Astrocyte (in vitro differentiated cells and primary cell): ENCODE data around the gene ROR2. TPM values are rescaled to one million over a fixed set of nuclear protein-coding genes. Genes with fewer than 3 reads are reported as not detected.

Source experiments
- DNase-seq: peaks from one replicate; pipeline ENCODE4 v3.0.0-alpha.2; 2010; ENCODE audit warnings: low read depth
- FAIRE-seq: peaks from 2 replicates; lab custom pipeline; 2011; peaks lifted over from hg19 to GRCh38; lab: Jason Lieb, UNC
- H2AFZ ChIP-seq: 2 replicates; pipeline ENCODE4 v1.6.0; 2012; ENCODE audit warnings: low read depth, low read length, inconsistent platforms
- H3K27ac ChIP-seq: 2 replicates; pipeline ENCODE4 v1.5.1; 2011; ENCODE audit warnings: low read depth, low read length, inconsistent platforms
- H3K27me3 ChIP-seq: 2 replicates; pipeline ENCODE4 v1.6.0; 2011; ENCODE audit warnings: low read length, inconsistent platforms; ENCODE audit not compliant: insufficient read depth
- H3K36me3 ChIP-seq: 2 replicates; pipeline ENCODE4 v1.5.1; 2011; ENCODE audit warnings: low read length, inconsistent platforms; ENCODE audit not compliant: insufficient read depth
- H3K4me1 ChIP-seq: 2 replicates; pipeline ENCODE4 v1.5.1; 2011; ENCODE audit warnings: low read length, inconsistent platforms; ENCODE audit not compliant: insufficient read depth
- H3K4me2 ChIP-seq: 2 replicates; pipeline ENCODE4 v1.6.0; 2012; ENCODE audit warnings: low read length, inconsistent platforms
- H3K4me3 ChIP-seq: 2 replicates; pipeline ENCODE4 v1.5.1; 2011; ENCODE audit warnings: low read depth, mild to moderate bottlenecking, low read length, inconsistent platforms; ENCODE audit not compliant: insufficient read depth
- H3K79me2 ChIP-seq: 2 replicates; pipeline ENCODE4 v1.6.0; 2012; ENCODE audit warnings: mild to moderate bottlenecking, low read length, inconsistent platforms; ENCODE audit not compliant: insufficient read depth
- H3K9ac ChIP-seq: 2 replicates; pipeline ENCODE4 v1.6.0; 2012; ENCODE audit warnings: mild to moderate bottlenecking, low read length, inconsistent platforms
- H3K9me3 ChIP-seq: 2 replicates; pipeline ENCODE4 v1.5.1; 2012; ENCODE audit warnings: low read depth, mild to moderate bottlenecking, low read length, inconsistent platforms; ENCODE audit not compliant: insufficient read depth
- H4K20me1 ChIP-seq: 2 replicates; pipeline ENCODE4 v1.6.0; 2012; ENCODE audit warnings: low read length, inconsistent platforms; ENCODE audit not compliant: insufficient read depth
- H3K27ac Mint-ChIP-seq: one replicate; pipeline ENCODE4 v1.8.0; 2021; ENCODE audit warnings: mild to moderate bottlenecking, mixed read lengths; ENCODE audit not compliant: unreplicated experiment
- H3K27me3 Mint-ChIP-seq: one replicate; pipeline ENCODE4 v1.8.0; 2021; ENCODE audit warnings: low read depth, mixed read lengths; ENCODE audit not compliant: unreplicated experiment
- H3K36me3 Mint-ChIP-seq: one replicate; pipeline ENCODE4 v1.8.0; 2021; ENCODE audit warnings: low read depth, mixed read lengths; ENCODE audit not compliant: unreplicated experiment
- H3K4me1 Mint-ChIP-seq: one replicate; pipeline ENCODE4 v1.8.0; 2021; ENCODE audit warnings: low read depth, mixed read lengths; ENCODE audit not compliant: unreplicated experiment
- H3K4me3 Mint-ChIP-seq: one replicate; pipeline ENCODE4 v1.8.0; 2021; ENCODE audit warnings: mild to moderate bottlenecking, moderate library complexity, mixed read lengths; ENCODE audit not compliant: unreplicated experiment
- H3K9me3 Mint-ChIP-seq: one replicate; pipeline ENCODE4 v1.8.0; 2021; ENCODE audit warnings: mild to moderate bottlenecking, mixed read lengths; ENCODE audit not compliant: unreplicated experiment
- CTCF ChIP-seq: IDR thresholded peaks from 2 replicates; pipeline ENCODE4 v1.5.1; 2011; ENCODE audit warnings: low read depth, mild to moderate bottlenecking, inconsistent platforms, low read length, moderate library complexity; ENCODE audit not compliant: insufficient read depth
- EZH2 ChIP-seq: IDR thresholded peaks from 2 replicates; pipeline ENCODE4 v1.6.1; 2012; ENCODE audit warnings: mild to moderate bottlenecking, low read length, inconsistent platforms; ENCODE audit not compliant: insufficient read depth
- total RNA-seq: library from RNA; stranded (reverse); gene quantifications from 2 replicates; pipeline ENCODE4 v1.2.1, GENCODE V29; 2021

The ROR2 gene
- total RNA-seq, 1 donor from 2014 or later, result 4.9 TPM

DNA sequence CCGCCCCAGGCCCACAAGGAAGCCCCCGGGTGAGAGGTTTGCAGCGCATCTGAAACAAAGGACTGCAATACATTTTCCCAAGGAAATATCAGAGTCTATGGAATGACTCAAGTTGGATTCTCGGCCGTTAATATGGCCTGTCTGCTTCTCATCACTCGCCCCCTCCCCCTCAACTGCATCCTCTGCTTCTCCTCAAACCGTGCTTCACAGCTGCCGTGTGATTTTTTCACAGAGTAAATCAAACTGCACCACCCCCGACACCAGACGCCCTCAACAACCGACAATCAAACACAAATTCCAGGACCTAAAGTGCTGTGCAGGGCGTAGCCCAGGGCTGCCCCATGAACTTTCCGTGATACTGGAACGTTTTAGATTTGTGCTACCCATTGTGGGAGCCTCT is 176.9 kb downstream of the ROR2 start:
- H3K27ac Mint-ChIP-seq, result no peak overlapping the region
- no peak for DNase-seq
- H3K79me2 ChIP-seq, result no peaks in the 10 kb centered on the region
- no peaks in the 10 kb centered on the region for H3K9me3 ChIP-seq
- H4K20me1 ChIP-seq, result no peaks in the 10 kb centered on the region
- no peak overlapping the region for H3K4me2 ChIP-seq
- no peaks in the 10 kb centered on the region for H3K36me3 ChIP-seq
- TF ChIP-seq CTCF, result no peak
- TF ChIP-seq EZH2, result no peak
- H3K4me3 ChIP-seq, result no peak overlapping the region
- H3K27ac ChIP-seq, result no peak overlapping the region
- H3K9me3 Mint-ChIP-seq, result no peaks in the 10 kb centered on the region
- H3K4me1 ChIP-seq, result peaks cover 16% of the 10 kb centered on the region
- FAIRE-seq, result no peak
- H3K4me3 Mint-ChIP-seq, result no peak overlapping the region
- H3K27me3 Mint-ChIP-seq, result peaks cover 6% of the 10 kb centered on the region
- peaks cover 2% of the 10 kb centered on the region for H3K36me3 Mint-ChIP-seq
- peaks cover 54% of the 10 kb centered on the region for H3K4me1 Mint-ChIP-seq
- peaks cover 25% of the 10 kb centered on the region for H3K27me3 ChIP-seq
- H2AFZ ChIP-seq, result no peak overlapping the region
- no peak overlapping the region for H3K9ac ChIP-seq

DNA sequence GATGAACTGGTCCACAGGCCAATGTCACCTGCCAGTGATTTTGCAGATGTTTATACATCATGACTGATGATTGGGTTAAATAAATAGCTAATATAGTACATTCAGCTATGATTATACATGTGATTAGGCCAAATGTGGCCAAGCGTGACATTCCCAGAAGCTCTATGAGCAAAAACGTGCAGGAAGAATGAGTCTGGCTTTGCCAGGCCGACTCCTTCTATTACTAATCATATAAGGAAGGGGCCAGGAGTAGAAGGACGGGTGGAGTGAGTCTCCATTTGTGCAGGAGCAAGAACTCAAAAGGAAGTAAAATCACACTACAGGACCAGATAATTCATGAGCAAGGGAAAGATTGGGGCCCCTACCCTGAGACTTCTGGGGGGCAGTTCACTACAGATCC is 178.2 kb downstream of the ROR2 start:
- no peak for FAIRE-seq
- peak; percentile 31 for DNase-seq
- Histone ChIP-seq H3K9me3 (no peaks in the 10 kb centered on the region), H3K27ac (no peak overlapping the region), H3K9ac (no peak overlapping the region), H3K4me2 (peak overlapping the region; percentile 68), H3K4me3 (no peak overlapping the region), H3K79me2 (no peaks in the 10 kb centered on the region), H3K27me3 (peaks cover 29% of the 10 kb centered on the region), H3K4me1 (peaks cover 12% of the 10 kb centered on the region), H4K20me1 (no peaks in the 10 kb centered on the region), H3K36me3 (no peaks in the 10 kb centered on the region), H2AFZ (no peak overlapping the region)
- H3K9me3 Mint-ChIP-seq, result no peaks in the 10 kb centered on the region
- H3K36me3 Mint-ChIP-seq, result peaks cover 2% of the 10 kb centered on the region
- no peak overlapping the region for H3K27ac Mint-ChIP-seq
- H3K4me1 Mint-ChIP-seq, result peaks cover 44% of the 10 kb centered on the region
- TF ChIP-seq CTCF (no peak), EZH2 (no peak)
- no peak overlapping the region for H3K4me3 Mint-ChIP-seq
- H3K27me3 Mint-ChIP-seq, result peaks cover 14% of the 10 kb centered on the region

- Histone ChIP-seq H2AFZ (peak overlapping the region; percentile 8), H3K27ac (no peak overlapping the region), H4K20me1 (no peaks in the 10 kb centered on the region), H3K9ac (no peak overlapping the region), H3K4me2 (peak overlapping the region; percentile 68), H3K36me3 (no peaks in the 10 kb centered on the region), H3K4me3 (no peak overlapping the region), H3K79me2 (no peaks in the 10 kb centered on the region), H3K4me1 (peaks cover 12% of the 10 kb centered on the region), H3K9me3 (no peaks in the 10 kb centered on the region), H3K27me3 (peaks cover 31% of the 10 kb centered on the region)
- peaks cover 36% of the 10 kb centered on the region for H3K4me1 Mint-ChIP-seq
- peak; percentile 92 for DNase-seq
- no peaks in the 10 kb centered on the region for H3K9me3 Mint-ChIP-seq
- H3K27ac Mint-ChIP-seq, result peak overlapping the region; percentile 63
- H3K27me3 Mint-ChIP-seq, result peaks cover 14% of the 10 kb centered on the region
- FAIRE-seq, result peak; percentile 97
- no peak for TF ChIP-seq EZH2
- TF ChIP-seq CTCF, result peak; percentile 59
- H3K36me3 Mint-ChIP-seq, result peaks cover 2% of the 10 kb centered on the region
- no peak overlapping the region for H3K4me3 Mint-ChIP-seq
These were observed 179.0 kb downstream of the ROR2 start for GRCh38 chr9:91771027-91771426.
